GM19025 (cell line): ENCODE results near the gene CASKIN1.
"Not testable (repeated sequence)": the region's sequence is repeated elsewhere in the genome, so short reads cannot be mapped to it uniquely, and the experiment has no call there.

Source experiments
- ATAC-seq: cut with Tn5 transposase; IDR thresholded peaks from one replicate; pipeline ENCODE4 v1.9.1; 2021; ENCODE audit warnings: mild to moderate bottlenecking, low read depth, moderate library complexity; ENCODE audit not compliant: unreplicated experiment

CASKIN1 gene

DNA sequence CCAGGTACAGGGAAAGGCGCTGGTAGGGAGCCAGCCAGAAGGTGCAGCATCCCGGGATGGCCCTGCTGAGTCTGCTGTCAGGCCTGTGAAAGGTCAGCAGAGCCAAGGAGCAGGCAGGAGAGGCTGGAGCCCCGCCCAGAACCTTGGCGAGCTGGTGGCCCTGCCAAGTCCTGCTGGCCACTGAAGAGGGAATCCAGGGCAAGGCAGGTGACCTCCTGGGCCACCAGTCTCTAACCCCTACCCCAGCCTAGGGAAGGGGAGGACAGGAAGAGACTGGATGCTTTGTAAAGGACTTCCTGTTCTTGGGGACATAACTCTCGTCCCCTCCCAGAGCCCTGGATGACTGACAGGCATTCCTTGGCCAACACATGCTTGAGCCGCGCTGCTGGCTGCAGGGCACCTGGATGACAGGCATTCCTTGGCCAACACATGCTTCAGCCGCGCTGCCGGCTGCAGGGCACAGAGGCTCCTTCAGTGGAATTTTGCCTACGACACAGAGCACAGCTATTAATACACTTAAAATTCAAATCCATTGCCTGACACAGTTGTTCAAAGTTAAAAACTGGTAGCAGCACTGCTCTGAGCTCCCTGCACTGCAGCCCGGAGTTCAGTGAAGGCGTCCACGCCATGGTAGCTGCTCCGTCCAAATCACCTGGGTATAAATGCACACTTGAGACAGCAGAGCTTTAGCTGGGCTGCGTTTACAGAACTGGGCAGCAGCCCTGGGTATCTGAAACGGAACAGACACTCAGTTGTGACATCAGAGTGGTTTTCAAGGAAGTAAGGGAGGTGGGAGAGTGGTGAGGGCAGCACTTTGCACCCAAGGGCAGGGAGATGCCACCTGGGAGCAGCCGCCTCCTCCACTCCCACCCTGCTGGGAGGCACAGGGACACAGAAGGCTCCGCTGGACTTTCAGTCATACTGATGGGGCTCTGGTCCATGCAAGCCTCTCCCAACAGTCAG lies 16.2 kb upstream of the CASKIN1 start:
- no peak for ATAC-seq

GRCh38 chr16:2211923-2212347 lies 15.5 kb upstream of the CASKIN1 start:
- no peak for ATAC-seq

- ATAC-seq, result no peak
These were observed 14.3 kb upstream of the CASKIN1 start, which contains the start of gene BRICD5 for GRCh38 chr16:2210386-2211365. BRICD5 (minus strand) TSS chr16:2210863; CDS start chr16:2210833, 30 bp downstream.

DNA sequence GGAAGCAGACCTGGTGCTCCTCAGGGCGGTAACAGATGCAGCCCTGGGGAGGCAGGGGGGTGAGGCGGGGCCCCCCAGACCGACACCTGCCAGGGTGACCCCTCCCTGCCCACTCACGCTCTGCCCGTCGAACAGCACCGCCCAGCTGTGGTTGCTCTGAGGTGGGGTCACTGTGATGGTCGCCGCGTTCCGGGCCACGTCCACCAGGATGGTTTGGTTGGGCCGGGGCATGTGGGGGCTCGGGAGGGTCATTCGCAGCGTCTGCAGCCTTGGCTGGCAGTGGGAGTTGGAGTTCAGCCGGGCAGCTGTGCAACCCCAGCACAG lies 13.6 kb upstream of the CASKIN1 start:
- no peak for ATAC-seq

- ATAC-seq, result no peak
These were observed 13.0 kb upstream of the CASKIN1 start for GRCh38 chr16:2209258-2210008.

DNA sequence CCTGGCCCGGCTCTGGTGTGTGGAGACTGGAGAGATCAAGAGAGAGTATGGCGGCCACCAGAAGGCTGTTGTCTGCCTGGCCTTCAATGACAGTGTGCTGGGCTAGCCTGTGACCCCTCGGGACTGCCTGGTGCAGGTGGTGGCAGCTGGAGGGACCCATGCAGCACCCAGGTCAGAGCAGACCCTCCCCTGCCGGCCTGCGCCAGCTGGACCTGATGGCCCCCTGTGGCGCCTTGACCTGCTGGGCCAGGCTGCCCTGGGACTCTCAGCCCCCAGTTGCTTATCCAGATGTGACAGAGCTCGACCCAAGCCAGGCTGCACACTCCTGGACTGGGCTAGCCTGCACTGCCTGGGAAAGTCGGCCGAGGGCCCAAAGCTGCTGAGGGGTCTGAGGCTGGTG lies 12.4 kb upstream of the CASKIN1 start:
- no peak for ATAC-seq

- ATAC-seq, result no peak
These were observed 11.9 kb upstream of the CASKIN1 start for GRCh38 chr16:2208308-2208707.

GRCh38 chr16:2207872-2208271 lies 11.5 kb upstream of the CASKIN1 start:
- ATAC-seq, result no peak

DNA sequence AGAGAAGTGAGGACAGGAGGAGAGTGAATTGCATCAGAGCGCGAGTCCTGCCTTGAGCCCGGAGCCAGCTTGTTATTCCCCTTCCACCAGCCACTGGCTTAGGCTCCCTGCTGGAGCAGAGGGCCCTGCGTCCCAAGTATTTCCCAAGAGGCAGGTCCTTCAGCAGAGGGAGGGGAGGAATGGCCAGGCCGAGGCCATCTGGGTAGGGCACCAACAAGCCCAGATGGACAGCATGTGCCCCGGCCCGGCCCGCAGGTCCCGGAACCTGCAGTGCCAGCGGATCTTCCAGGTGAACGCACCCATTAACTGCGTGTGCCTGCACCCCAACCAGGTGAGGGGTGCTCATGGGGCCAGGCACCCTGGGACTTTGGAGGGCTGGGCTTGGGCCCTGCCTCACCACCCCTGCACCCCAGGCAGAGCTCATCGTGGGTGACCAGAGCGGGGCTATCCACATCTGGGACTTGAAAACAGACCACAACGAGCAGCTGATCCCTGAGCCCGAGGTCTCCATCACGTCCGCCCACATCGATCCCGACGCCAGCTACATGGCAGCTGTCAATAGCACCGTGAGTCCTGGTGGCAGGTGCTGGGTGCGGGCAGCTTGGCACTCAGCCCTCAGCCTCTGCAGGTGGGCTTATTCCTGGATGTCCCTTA lies 10.5 kb upstream of the CASKIN1 start:
- ATAC-seq, result no peak

DNA sequence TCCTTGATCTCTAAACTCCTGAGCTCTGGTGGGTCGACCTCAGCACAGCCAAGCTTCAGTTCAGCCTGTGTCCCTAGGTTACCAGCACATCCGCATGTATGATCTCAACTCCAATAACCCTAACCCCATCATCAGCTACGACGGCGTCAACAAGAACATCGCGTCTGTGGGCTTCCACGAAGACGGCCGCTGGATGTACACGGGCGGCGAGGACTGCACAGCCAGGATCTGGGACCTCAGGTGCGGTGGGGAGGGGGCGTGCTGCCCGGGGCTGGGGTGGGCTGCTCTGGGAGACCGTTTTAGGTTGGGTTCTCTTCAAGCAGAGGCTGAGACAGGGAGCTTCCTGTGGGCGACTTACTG lies 10.0 kb upstream of the CASKIN1 start:
- ATAC-seq, result no peak

- ATAC-seq, result peak; percentile 5
These were observed 9.5 kb upstream of the CASKIN1 start for GRCh38 chr16:2205967-2206313.

- peak; percentile 66 for ATAC-seq
These were observed 8.9 kb upstream of the CASKIN1 start, which contains the start of gene MLST8 for GRCh38 chr16:2205104-2205966. MLST8 (plus strand) TSS chr16:2205454; CDS start chr16:2206086, 632 bp downstream.

- ATAC-seq, result no peak
These were observed 8.2 kb upstream of the CASKIN1 start for GRCh38 chr16:2204416-2205103.

DNA sequence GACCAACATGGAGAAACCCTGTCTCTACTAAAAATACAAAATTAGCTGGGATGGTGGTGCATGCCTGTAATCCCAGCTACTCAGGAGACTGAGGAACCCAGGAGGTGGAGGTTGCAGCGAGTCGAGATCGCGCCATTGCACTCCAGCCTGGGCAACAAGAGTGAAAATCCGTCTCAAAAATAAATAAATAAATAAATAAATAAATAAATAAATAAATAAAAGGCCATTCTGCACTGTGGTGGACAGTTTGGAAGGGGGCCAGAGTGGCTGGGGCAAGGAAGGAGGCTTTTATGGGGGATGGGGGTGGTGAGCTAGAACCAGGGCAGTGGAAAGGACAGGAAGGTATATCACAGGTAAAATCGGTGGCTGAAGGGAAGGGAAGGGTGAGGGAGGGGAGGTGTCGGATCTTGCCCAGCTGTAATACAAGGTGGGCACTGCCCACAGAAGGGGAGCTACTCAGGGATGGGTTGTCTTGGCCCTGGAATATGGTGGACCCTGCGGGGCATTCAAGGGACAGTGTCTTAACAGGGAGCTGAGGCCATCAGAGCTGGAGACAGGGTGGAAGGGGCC lies 6.8 kb upstream of the CASKIN1 start:
- not testable (repeated sequence) for ATAC-seq

DNA sequence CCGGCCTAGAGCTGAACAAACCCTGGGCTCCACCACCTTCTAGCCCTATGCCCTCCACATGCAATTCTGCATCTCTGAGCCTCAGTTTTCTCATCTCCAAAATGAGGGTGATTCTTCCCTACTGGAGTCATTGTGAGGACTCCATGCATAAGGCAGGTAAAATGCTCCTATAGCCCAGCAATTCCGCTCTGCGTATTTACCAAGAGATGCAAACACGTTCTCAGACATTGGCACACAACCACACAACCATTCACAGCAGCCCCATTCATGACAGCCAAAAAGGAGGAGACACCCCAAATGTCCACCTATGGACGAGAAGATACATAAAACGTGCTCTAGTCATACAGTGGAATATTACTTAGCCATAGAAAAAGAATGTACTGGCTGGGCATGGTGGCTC lies 3.9 kb upstream of the CASKIN1 start:
- ATAC-seq, result no peak

DNA sequence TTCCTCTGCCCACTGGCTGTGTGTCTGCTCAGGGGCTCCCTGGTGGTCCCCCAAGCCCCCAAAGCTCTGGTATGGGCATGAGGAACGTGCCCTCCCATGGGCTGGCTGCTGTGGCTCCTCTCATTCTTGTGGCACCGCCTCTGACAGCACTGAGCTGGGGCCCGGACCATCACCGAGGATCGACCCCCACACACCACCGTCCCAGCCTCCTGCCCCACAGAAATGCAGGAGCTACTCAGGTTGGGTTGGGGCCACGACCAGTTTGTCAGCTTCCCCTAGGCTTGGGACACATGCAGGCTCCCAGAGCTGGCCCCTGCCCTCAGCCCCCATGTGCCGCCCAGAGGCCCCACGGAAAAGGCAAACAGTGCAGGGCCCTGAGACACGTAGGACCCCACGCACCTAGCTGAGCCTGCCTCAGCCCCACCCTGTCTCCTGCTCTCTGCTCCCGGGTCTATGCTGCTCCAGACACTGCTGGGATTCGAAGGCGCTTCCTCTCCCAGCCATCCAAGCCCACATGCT lies 3.3 kb upstream of the CASKIN1 start:
- no peak for ATAC-seq

DNA sequence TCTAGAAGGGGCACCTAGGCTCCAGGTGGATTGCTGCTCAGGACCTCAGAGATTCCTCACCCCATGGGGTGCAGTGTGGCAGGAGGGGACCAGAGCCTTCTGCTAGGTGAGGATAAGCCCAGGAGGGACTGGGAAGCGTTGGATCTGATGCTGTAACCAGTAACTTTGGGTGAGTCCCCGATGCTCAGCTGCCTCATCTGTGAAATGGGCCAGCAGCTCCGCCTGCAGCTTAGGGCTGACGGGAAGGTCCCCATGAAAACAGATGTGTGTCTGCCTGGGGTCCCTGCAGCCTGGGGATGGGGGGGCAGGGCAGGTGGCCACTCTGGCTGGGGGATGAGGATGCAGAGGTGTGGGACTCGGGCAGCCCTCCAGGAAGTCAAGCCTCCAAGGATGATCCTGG lies 2.7 kb upstream of the CASKIN1 start:
- ATAC-seq, result no peak

GRCh38 chr16:2198283-2198682 lies 1.9 kb upstream of the CASKIN1 start:
- no peak for ATAC-seq
